Measurements from ENCODE around the gene RNH1.

DNA sequence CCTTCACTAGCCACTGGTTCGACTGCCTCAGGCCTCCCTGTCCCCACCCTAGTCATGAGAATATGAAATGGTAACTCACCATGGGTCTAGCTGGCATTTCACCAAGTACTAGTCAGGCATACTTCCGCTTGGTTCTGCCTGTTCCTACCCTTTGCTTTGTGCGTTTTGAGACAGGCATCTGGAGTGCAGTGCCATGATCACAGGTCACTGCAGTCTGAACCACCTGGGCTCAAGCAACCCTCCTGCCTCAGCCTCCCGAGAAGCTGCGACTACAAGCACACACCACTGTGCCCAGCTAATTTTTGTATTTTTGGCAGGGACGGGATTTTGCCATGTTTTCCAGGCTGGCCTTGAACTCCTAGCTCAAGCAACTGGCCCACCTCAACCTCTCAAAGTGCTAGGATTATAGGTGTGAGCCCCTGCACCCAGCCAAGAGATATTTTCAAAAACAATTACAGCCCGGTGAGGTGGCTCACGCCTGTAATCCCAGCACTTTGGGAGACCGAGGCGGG is 14.2 kb upstream of the RNH1 start:
- TF ChIP-seq POLR2A (IDR thresholded peaks at IDR 0.05; ENCODE audit: low read length) = no peak
- no peak for TF ChIP-seq GATA1 (IDR thresholded peaks at IDR 0.05; ENCODE audit: low read depth, low read length)

Data from erythroblast (primary cell).